ENCODE data around the gene CAMK2A.

CAMK2A gene

GRCh38 chr5:150289551-150290390, at the start of gene CAMK2A:
TSS of gene CAMK2A (minus strand) at chr5:150289773. CDS start at chr5:150289625, 148 bp downstream.
- no peak for TF ChIP-seq CTCF (IDR thresholded peaks at IDR 0.05; ENCODE audit: insufficient read depth, low read depth, low read length, missing control alignments)
- H3K4me3 ChIP-seq (ENCODE audit: low read depth, low read length), result no peak within 1 kb of the TSS
- DNase-seq (ENCODE audit: low read depth), result peak; percentile 7

GRCh38 chr5:150339165-150339564, 49.6 kb upstream of the CAMK2A start:
- DNase-seq (ENCODE audit: low read depth), result no peak
- no peak for TF ChIP-seq CTCF (IDR thresholded peaks at IDR 0.05; ENCODE audit: insufficient read depth, low read depth, low read length, missing control alignments)
- no peak overlapping the region for H3K4me3 ChIP-seq (ENCODE audit: low read depth, low read length)

- TF ChIP-seq CTCF (IDR thresholded peaks at IDR 0.05; ENCODE audit: insufficient read depth, low read depth, low read length, missing control alignments), result no peak
Observed at GRCh38 chr5:150338546-150338945, 49.0 kb upstream of the CAMK2A start.

GRCh38 chr5:150335778-150336177, 46.2 kb upstream of the CAMK2A start:
- no peak for DNase-seq (ENCODE audit: low read depth)

More at GRCh38 chr5:150338546-150338945, 49.0 kb upstream of the CAMK2A start:
- DNase-seq (ENCODE audit: low read depth), result no peak
- no peak overlapping the region for H3K4me3 ChIP-seq (ENCODE audit: low read depth, low read length)

GRCh38 chr5:150333400-150333799, 43.8 kb upstream of the CAMK2A start:
- DNase-seq (ENCODE audit: low read depth), result no peak
- TF ChIP-seq CTCF (IDR thresholded peaks at IDR 0.05; ENCODE audit: insufficient read depth, low read depth, low read length, missing control alignments), result no peak
- H3K4me3 ChIP-seq (ENCODE audit: low read depth, low read length), result no peak overlapping the region

More at GRCh38 chr5:150335778-150336177, 46.2 kb upstream of the CAMK2A start:
- no peak overlapping the region for H3K4me3 ChIP-seq (ENCODE audit: low read depth, low read length)
- no peak for TF ChIP-seq CTCF (IDR thresholded peaks at IDR 0.05; ENCODE audit: insufficient read depth, low read depth, low read length, missing control alignments)

- TF ChIP-seq CTCF (IDR thresholded peaks at IDR 0.05; ENCODE audit: insufficient read depth, low read depth, low read length, missing control alignments), result no peak
- no peak for DNase-seq (ENCODE audit: low read depth)
- no peak overlapping the region for H3K4me3 ChIP-seq (ENCODE audit: low read depth, low read length)
Observed at GRCh38 chr5:150329881-150330876, 40.6 kb upstream of the CAMK2A start.
